GM23338 (cell line): ENCODE data around the gene KCNJ16. TPM values are rescaled to one million over a fixed set of nuclear protein-coding genes. Genes with fewer than 3 reads are reported as not detected.

ENCODE experiments used
- ATAC-seq: fragments of 200-7000 bp; cut with Tn5 transposase; 3 replicates; pipeline ENCODE4 v1.9.1; 2020
- DNase-seq: peaks from one replicate; pipeline ENCODE4 v3.0.0-alpha.2; 2015; ENCODE audit warnings: low spot score
- H2AFZ ChIP-seq: fragments of 200-600 bp; sonication (generic); 2 replicates; pipeline ENCODE4 v1.8.0; 2016; ENCODE audit warnings: antibody characterized with exemption, mild to moderate bottlenecking, moderate library complexity
- H3F3A ChIP-seq: fragments of 200-600 bp; sonication (generic); replicated peaks from 2 replicates; pipeline ENCODE4 v1.8.0; 2017; ENCODE audit warnings: antibody characterized with exemption, mixed run types, low read depth
- H3K27ac ChIP-seq: fragments of 200-600 bp; sonication (generic); 2 replicates; pipeline ENCODE4 v1.6.1; 2016; ENCODE audit warnings: low read depth
- H3K27me3 ChIP-seq: fragments of 200-600 bp; sonication (generic); 2 replicates; pipeline ENCODE4 v1.8.0; 2016; ENCODE audit warnings: mild to moderate bottlenecking, mixed run types, moderate library complexity; ENCODE audit not compliant: insufficient read depth
- H3K36me3 ChIP-seq: fragments of 200-600 bp; sonication (generic); 2 replicates; pipeline ENCODE4 v1.8.0; 2016; ENCODE audit warnings: mild to moderate bottlenecking; ENCODE audit not compliant: insufficient read depth
- H3K4me1 ChIP-seq: fragments of 200-600 bp; sonication (generic); 2 replicates; pipeline ENCODE4 v1.8.0; 2016; ENCODE audit warnings: mild to moderate bottlenecking, moderate library complexity; ENCODE audit not compliant: insufficient read depth
- H3K4me2 ChIP-seq: fragments of 200-600 bp; sonication (generic); 2 replicates; pipeline ENCODE4 v1.7.1; 2017; ENCODE audit warnings: mixed run types
- H3K4me3 ChIP-seq: fragments of 200-600 bp; sonication (generic); 2 replicates; pipeline ENCODE4 v1.6.1; 2016; ENCODE audit warnings: mixed run types
- H3K79me2 ChIP-seq: fragments of 200-600 bp; sonication (generic); replicated peaks from 2 replicates; pipeline ENCODE4 v1.8.0; 2017; ENCODE audit warnings: mild to moderate bottlenecking; ENCODE audit not compliant: insufficient read depth
- H3K9me2 ChIP-seq: fragments of 200-600 bp; sonication (generic); 2 replicates; pipeline ENCODE4 v1.8.0; 2017; ENCODE audit not compliant: insufficient read depth
- H4K20me1 ChIP-seq: fragments of 200-600 bp; sonication (generic); replicated peaks from 2 replicates; pipeline ENCODE4 v1.8.0; 2017; ENCODE audit warnings: mild to moderate bottlenecking; ENCODE audit not compliant: insufficient read depth
- H3K27ac Mint-ChIP-seq: 2 replicates; pipeline ENCODE4 v1.8.0; 2020; ENCODE audit warnings: inconsistent platforms, mild to moderate bottlenecking, moderate library complexity, mixed read lengths
- H3K27me3 Mint-ChIP-seq: 3 replicates; pipeline ENCODE4 v1.8.0; 2022; ENCODE audit warnings: low read depth, mild to moderate bottlenecking, moderate library complexity, mixed read lengths, inconsistent platforms; ENCODE audit not compliant: insufficient read depth, poor library complexity
- H3K36me3 Mint-ChIP-seq: 3 replicates; pipeline ENCODE4 v1.8.0; 2021; ENCODE audit warnings: low read depth, mild to moderate bottlenecking, inconsistent platforms, moderate library complexity, mixed read lengths
- H3K4me1 Mint-ChIP-seq: 3 replicates; pipeline ENCODE4 v1.8.0; 2020; ENCODE audit warnings: mild to moderate bottlenecking, inconsistent platforms, mixed read lengths
- H3K4me3 Mint-ChIP-seq: 3 replicates; pipeline ENCODE4 v1.8.0; 2021; ENCODE audit warnings: moderate library complexity, mild to moderate bottlenecking, inconsistent platforms, mixed read lengths
- H3K9me3 Mint-ChIP-seq: 3 replicates; pipeline ENCODE4 v1.8.0; 2020; ENCODE audit warnings: moderate library complexity, mild to moderate bottlenecking, inconsistent platforms, mixed read lengths
- CREB1 ChIP-seq: fragments of 250-450 bp; sonication (Bioruptor Pico); IDR thresholded peaks from 2 replicates; pipeline ENCODE4 v1.5.0; 2020; ENCODE audit warnings: low read depth, mild to moderate bottlenecking, moderate library complexity
- EZH2 ChIP-seq: fragments of 200-600 bp; sonication (generic); IDR thresholded peaks from one replicate; pipeline ENCODE4 v1.8.0; 2017; ENCODE audit warnings: antibody characterized with exemption, mild to moderate bottlenecking, low read depth; ENCODE audit not compliant: unreplicated experiment
- EZH2phosphoT487 ChIP-seq: fragments of 200-600 bp; sonication (generic); IDR thresholded peaks from one replicate; pipeline ENCODE4 v1.8.1; 2018; ENCODE audit warnings: antibody characterized with exemption; ENCODE audit not compliant: unreplicated experiment
- JUNB ChIP-seq: IDR thresholded peaks from one replicate; pipeline ENCODE4 v1.6.1; 2016; ENCODE audit warnings: antibody characterized with exemption; ENCODE audit not compliant: unreplicated experiment
- NANOG ChIP-seq: IDR thresholded peaks from 2 replicates; pipeline ENCODE4 v1.6.1; 2016; ENCODE audit warnings: antibody characterized with exemption, borderline replicate concordance
- STAT1 ChIP-seq: IDR thresholded peaks from one replicate; pipeline ENCODE4 v1.6.1; 2016; ENCODE audit warnings: antibody characterized with exemption; ENCODE audit not compliant: unreplicated experiment
- ZNF114 ChIP-seq: fragments of 250-450 bp; sonication (Bioruptor Pico); IDR thresholded peaks from 2 replicates; pipeline ENCODE4 v1.5.0; 2020; ENCODE audit warnings: mild to moderate bottlenecking, moderate library complexity
- ZNF331 ChIP-seq: fragments of 250-450 bp; sonication (Bioruptor Pico); IDR thresholded peaks from 2 replicates; pipeline ENCODE4 v1.5.0; 2020; ENCODE audit warnings: low read depth, mild to moderate bottlenecking, moderate library complexity
- polyA plus RNA-seq: library from polyadenylated mRNA; unstranded; fragments of >200 nt; fragmentation: Nextera tagmentation; extraction: Ambion mirVana; gene quantifications from 2 replicates; pipeline ENCODE4 v1.2.1, GENCODE V29; 2016
- total RNA-seq: library from RNA; depleted of rRNA; stranded (reverse); fragments of >200 nt; shearing (Covaris generic); gene quantifications from 2 replicates; pipeline ENCODE4 v1.2.3, GENCODE V29; 2014
- TF ChIP-seq, protein P1 (sequence below), 2 experiments: fragments of 200-600 bp in 1 of 2; sonication (generic) in 1 of 2; conservative IDR thresholded peaks; 2 replicates each; pipeline versions ENCODE4 v1.5.1 to v1.6.1; 2016 to 2017; ENCODE audit warnings: antibody characterized with exemption in 2 of 2, low read depth in 2 of 2, mild to moderate bottlenecking in 2 of 2, moderate library complexity in 1 of 2
- TF ChIP-seq, protein P2 (sequence below): IDR thresholded peaks from one replicate; pipeline ENCODE4 v1.6.1; 2018; ENCODE audit warnings: antibody characterized with exemption; ENCODE audit not compliant: unreplicated experiment
- TF ChIP-seq, protein P3 (sequence below): IDR thresholded peaks from 2 replicates; pipeline ENCODE4 v1.6.1; 2016; ENCODE audit warnings: antibody characterized with exemption
- TF ChIP-seq, protein P4 (sequence below): fragments of 250-450 bp; sonication (Bioruptor Pico); IDR thresholded peaks from 2 replicates; pipeline ENCODE4 v1.5.0; 2020; ENCODE audit warnings: mild to moderate bottlenecking, moderate library complexity

Gene KCNJ16
- total and polyA plus RNA-seq, 2 experiments from 2014 or later = not detected

DNA sequence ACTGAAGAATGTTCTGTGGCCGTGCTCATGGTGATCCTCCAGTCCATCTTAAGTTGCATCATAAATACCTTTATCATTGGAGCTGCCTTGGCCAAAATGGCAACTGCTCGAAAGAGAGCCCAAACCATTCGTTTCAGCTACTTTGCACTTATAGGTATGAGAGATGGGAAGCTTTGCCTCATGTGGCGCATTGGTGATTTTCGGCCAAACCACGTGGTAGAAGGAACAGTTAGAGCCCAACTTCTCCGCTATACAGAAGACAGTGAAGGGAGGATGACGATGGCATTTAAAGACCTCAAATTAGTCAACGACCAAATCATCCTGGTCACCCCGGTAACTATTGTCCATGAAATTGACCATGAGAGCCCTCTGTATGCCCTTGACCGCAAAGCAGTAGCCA is 57.5 kb downstream of the KCNJ16 start (continued):
- TF ChIP-seq, protein P1, sequence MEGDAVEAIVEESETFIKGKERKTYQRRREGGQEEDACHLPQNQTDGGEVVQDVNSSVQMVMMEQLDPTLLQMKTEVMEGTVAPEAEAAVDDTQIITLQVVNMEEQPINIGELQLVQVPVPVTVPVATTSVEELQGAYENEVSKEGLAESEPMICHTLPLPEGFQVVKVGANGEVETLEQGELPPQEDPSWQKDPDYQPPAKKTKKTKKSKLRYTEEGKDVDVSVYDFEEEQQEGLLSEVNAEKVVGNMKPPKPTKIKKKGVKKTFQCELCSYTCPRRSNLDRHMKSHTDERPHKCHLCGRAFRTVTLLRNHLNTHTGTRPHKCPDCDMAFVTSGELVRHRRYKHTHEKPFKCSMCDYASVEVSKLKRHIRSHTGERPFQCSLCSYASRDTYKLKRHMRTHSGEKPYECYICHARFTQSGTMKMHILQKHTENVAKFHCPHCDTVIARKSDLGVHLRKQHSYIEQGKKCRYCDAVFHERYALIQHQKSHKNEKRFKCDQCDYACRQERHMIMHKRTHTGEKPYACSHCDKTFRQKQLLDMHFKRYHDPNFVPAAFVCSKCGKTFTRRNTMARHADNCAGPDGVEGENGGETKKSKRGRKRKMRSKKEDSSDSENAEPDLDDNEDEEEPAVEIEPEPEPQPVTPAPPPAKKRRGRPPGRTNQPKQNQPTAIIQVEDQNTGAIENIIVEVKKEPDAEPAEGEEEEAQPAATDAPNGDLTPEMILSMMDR (conservative IDR thresholded peaks at IDR 0.05; ENCODE audit: low read depth in 2 of 2) = no peak
- TF ChIP-seq EZH2phosphoT487 (no peak), JUNB (no peak), ZNF331 (CRISPR knock-in tag) (no peak), STAT1 (no peak), NANOG (no peak), ZNF114 (CRISPR knock-in tag) (no peak), CREB1 (CRISPR knock-in tag) (no peak)
- TF ChIP-seq, protein P2, sequence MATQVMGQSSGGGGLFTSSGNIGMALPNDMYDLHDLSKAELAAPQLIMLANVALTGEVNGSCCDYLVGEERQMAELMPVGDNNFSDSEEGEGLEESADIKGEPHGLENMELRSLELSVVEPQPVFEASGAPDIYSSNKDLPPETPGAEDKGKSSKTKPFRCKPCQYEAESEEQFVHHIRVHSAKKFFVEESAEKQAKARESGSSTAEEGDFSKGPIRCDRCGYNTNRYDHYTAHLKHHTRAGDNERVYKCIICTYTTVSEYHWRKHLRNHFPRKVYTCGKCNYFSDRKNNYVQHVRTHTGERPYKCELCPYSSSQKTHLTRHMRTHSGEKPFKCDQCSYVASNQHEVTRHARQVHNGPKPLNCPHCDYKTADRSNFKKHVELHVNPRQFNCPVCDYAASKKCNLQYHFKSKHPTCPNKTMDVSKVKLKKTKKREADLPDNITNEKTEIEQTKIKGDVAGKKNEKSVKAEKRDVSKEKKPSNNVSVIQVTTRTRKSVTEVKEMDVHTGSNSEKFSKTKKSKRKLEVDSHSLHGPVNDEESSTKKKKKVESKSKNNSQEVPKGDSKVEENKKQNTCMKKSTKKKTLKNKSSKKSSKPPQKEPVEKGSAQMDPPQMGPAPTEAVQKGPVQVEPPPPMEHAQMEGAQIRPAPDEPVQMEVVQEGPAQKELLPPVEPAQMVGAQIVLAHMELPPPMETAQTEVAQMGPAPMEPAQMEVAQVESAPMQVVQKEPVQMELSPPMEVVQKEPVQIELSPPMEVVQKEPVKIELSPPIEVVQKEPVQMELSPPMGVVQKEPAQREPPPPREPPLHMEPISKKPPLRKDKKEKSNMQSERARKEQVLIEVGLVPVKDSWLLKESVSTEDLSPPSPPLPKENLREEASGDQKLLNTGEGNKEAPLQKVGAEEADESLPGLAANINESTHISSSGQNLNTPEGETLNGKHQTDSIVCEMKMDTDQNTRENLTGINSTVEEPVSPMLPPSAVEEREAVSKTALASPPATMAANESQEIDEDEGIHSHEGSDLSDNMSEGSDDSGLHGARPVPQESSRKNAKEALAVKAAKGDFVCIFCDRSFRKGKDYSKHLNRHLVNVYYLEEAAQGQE = no peak
- TF ChIP-seq, protein P3, sequence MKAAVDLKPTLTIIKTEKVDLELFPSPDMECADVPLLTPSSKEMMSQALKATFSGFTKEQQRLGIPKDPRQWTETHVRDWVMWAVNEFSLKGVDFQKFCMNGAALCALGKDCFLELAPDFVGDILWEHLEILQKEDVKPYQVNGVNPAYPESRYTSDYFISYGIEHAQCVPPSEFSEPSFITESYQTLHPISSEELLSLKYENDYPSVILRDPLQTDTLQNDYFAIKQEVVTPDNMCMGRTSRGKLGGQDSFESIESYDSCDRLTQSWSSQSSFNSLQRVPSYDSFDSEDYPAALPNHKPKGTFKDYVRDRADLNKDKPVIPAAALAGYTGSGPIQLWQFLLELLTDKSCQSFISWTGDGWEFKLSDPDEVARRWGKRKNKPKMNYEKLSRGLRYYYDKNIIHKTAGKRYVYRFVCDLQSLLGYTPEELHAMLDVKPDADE = no peak

- Mint-ChIP-seq H3K27me3 (peaks cover 3% of the 10 kb centered on the region), H3K36me3 (no peaks in the 10 kb centered on the region), H3K4me3 (no peak overlapping the region), H3K9me3 (no peaks in the 10 kb centered on the region), H3K27ac (no peak overlapping the region), H3K4me1 (peaks cover 7% of the 10 kb centered on the region; the same call in 2 of the 3 replicates)
- H3K27me3 ChIP-seq = no peaks in the 10 kb centered on the region
- no peak overlapping the region for H3K4me2 ChIP-seq
- no peak overlapping the region for H3K4me3 ChIP-seq
- H2AFZ ChIP-seq = no peak overlapping the region
- no peaks in the 10 kb centered on the region for H3K79me2 ChIP-seq
- H3F3A ChIP-seq = no peaks in the 10 kb centered on the region
- H3K4me1 ChIP-seq = peaks cover 15% of the 10 kb centered on the region; the same call in 1 of the 2 replicates
- H3K9me2 ChIP-seq = peaks cover 5% of the 10 kb centered on the region
- no peak for DNase-seq
- no peaks in the 10 kb centered on the region for H4K20me1 ChIP-seq
- no peak overlapping the region for H3K27ac ChIP-seq
- no peak for ATAC-seq
- H3K36me3 ChIP-seq = no peaks in the 10 kb centered on the region
- TF ChIP-seq, protein P4, sequence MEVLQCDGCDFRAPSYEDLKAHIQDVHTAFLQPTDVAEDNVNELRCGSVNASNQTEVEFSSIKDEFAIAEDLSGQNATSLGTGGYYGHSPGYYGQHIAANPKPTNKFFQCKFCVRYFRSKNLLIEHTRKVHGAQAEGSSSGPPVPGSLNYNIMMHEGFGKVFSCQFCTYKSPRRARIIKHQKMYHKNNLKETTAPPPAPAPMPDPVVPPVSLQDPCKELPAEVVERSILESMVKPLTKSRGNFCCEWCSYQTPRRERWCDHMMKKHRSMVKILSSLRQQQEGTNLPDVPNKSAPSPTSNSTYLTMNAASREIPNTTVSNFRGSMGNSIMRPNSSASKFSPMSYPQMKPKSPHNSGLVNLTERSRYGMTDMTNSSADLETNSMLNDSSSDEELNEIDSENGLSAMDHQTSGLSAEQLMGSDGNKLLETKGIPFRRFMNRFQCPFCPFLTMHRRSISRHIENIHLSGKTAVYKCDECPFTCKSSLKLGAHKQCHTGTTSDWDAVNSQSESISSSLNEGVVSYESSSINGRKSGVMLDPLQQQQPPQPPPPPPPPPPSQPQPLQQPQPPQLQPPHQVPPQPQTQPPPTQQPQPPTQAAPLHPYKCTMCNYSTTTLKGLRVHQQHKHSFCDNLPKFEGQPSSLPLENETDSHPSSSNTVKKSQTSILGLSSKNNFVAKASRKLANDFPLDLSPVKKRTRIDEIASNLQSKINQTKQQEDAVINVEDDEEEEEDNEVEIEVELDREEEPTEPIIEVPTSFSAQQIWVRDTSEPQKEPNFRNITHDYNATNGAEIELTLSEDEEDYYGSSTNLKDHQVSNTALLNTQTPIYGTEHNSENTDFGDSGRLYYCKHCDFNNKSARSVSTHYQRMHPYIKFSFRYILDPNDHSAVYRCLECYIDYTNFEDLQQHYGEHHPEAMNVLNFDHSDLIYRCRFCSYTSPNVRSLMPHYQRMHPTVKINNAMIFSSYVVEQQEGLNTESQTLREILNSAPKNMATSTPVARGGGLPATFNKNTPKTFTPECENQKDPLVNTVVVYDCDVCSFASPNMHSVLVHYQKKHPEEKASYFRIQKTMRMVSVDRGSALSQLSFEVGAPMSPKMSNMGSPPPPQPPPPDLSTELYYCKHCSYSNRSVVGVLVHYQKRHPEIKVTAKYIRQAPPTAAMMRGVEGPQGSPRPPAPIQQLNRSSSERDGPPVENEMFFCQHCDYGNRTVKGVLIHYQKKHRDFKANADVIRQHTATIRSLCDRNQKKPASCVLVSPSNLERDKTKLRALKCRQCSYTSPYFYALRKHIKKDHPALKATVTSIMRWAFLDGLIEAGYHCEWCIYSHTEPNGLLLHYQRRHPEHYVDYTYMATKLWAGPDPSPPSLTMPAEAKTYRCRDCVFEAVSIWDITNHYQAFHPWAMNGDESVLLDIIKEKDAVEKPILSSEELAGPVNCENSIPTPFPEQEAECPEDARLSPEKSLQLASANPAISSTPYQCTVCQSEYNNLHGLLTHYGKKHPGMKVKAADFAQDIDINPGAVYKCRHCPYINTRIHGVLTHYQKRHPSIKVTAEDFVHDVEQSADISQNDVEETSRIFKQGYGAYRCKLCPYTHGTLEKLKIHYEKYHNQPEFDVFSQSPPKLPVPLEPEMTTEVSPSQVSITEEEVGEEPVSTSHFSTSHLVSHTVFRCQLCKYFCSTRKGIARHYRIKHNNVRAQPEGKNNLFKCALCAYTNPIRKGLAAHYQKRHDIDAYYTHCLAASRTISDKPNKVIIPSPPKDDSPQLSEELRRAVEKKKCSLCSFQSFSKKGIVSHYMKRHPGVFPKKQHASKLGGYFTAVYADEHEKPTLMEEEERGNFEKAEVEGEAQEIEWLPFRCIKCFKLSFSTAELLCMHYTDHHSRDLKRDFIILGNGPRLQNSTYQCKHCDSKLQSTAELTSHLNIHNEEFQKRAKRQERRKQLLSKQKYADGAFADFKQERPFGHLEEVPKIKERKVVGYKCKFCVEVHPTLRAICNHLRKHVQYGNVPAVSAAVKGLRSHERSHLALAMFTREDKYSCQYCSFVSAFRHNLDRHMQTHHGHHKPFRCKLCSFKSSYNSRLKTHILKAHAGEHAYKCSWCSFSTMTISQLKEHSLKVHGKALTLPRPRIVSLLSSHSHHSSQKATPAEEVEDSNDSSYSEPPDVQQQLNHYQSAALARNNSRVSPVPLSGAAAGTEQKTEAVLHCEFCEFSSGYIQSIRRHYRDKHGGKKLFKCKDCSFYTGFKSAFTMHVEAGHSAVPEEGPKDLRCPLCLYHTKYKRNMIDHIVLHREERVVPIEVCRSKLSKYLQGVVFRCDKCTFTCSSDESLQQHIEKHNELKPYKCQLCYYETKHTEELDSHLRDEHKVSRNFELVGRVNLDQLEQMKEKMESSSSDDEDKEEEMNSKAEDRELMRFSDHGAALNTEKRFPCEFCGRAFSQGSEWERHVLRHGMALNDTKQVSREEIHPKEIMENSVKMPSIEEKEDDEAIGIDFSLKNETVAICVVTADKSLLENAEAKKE = no peak
- TF ChIP-seq STAT1 (no peak), ZNF114 (CRISPR knock-in tag) (no peak), EZH2 (no peak)
Measured at GRCh38 chr17:70134042-70134441, 59.0 kb downstream of the KCNJ16 start.
